Stimulated activated CD4-positive, alpha-beta T cell treated with anti-CD3 and anti-CD28 coated beads, Interleukin-1b, Interleukin-23, amount 100 ng/mL, for 48 hours (primary cell): ENCODE results near the gene BMP6.
"Not testable (repeated sequence)": the region's sequence is repeated elsewhere in the genome, so short reads cannot be mapped to it uniquely, and the experiment has no call there.

Source experiments
- DNase-seq: peaks from one replicate; pipeline ENCODE4 v3.0.0-alpha.2; 2020

The BMP6 gene

DNA sequence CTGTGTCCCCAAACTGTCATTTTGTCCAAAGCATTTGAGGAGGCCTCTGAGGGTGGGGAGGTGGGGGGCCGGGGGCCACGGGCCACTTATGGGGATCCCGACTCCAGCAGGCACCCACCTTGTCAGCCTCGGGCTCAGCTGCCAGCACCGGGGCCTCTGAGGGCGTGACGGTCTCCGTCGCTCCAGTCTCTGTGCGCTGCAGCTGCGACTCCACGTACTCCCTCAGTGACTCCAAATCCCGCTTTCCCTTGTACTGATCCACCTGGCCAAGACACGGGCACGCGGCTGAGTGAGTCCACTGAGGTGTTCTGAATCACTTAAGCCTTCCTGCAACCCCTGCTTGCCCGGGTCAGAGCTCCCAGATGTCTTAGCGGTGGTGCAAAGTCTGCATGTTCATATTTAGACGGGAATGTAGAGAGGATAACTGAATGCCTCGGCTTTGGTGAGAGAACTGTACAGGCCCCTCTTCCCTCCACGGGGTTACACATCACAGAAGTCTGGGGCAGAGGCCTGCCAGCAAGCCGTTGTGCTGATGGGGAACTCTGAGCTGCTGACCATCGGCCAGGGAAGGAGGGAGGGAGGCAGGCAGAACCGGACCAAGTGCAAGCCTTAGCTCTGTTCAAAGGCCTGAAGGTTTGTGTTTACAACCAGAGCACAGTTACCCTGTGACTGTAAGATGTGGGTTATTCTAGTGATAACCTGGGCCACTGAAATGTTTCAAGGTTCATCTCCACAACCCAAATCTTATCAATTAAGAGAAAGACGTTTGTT, 162.9 kb downstream of the BMP6 start:
- no peak for DNase-seq

DNA sequence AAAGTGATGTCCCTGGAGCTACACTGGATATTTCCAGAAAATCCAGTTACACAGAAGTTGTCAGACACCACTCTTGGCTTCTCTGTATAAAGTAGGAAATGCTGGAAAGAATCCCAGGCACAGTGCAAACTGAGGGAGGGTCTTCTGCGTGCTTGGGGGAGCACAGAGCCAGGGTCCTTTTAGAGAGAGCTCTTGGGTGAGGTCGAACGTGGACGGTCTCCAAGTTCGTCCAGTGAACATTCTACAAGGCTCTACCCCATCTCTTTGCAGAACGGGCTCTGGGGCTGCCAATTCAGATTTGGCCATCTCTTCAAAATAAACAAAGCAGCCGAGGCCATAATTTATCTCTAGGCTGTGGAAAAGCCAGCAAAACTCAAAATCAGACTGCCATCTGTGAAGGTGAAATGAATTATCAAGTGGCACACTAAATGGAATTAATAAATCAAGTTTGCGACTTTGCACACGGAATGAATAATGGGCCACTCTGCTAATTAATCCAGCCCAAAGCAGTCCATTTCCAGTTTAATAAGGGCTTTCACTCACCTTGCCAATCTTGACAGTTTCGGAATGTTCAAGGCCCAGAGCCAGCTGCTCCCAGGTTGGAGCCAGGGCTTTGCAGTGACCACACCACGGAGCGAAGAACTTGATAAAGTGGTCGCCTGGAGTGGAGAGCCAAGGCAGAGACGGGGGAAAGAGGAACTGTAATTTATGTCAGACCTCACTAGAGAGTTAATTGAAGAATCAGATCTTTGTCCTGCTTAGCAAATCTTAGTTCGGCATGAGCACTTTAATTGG, 165.4 kb downstream of the BMP6 start:
- no peak for DNase-seq

DNA sequence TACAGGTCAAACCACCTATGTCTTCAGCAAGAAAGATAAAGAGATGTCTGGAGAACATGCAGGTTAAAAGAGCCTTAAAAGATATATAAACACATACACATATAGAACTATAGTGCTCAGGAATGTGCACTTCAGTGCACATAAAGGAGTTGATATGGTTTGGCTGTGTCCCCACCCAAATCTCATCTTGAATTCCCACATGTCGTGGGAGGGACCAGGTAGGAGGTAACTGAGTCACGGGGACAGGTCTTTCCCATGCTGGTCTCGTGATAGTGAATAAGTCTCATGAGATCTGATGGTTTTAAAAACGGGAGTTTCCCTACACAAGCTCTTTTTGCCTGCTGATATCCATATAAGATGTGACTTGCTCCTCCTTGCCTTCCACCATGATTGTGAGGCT, 166.5 kb downstream of the BMP6 start:
- DNase-seq: not testable (repeated sequence)

DNA sequence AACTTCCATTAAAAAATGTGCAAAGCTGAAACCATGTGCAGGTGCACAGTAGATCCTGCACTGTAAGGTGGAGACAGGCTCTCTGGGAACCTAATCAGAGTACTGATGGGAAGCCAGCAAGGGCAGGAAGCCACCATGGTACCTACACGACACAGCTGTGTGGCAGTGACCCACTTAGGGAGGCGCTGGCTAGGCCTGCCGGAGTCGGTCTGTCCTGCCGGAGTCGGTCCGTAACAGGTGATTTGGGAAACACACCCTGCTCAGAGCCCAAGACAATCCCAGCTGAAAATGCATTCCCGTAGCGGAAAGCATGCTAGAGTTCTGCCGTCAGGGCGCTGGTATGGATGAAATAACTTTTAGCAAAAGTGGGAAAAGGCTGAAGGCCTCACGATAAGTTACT, 167.4 kb downstream of the BMP6 start:
- no peak for DNase-seq

DNA sequence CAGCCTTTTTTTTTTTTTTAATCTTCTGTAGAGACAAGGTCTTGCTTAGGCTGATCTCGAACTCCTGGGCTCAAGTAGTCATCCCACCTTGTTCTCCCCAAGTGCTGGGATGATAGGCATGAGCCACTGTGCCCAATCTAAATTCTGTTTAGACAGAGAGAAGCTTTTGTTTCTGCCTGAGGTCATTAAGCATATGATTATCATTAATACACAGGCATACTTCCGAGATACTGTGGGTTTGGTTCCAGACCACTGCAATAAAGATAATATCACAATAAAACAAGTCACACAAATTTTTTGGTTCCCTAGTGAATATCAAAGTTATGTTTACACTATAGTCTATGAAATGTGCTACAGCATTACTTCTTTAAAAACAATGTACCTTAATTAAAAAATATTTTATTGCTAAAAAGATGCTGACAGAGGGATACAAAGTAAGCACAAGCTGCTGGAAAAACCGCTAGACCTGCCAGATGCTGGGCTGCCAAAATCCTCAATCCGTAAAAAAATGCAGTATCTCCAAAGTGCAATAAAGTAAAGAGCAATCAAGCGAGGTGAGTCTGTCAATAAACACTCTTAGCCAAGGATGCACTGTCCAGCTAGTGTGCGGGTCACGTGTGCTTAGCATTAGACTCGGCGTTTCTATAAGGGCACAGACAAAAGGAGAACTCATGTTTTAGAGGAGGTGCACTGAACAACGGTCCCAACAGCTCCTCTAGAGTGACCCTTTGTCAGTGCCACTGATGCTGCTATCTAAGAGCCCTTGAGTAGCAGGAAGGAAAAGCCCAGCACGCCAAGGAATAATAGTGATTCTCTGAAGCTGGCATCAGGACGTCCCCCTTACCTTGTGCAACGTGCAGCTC, 168.6 kb downstream of the BMP6 start:
- DNase-seq: no peak

DNA sequence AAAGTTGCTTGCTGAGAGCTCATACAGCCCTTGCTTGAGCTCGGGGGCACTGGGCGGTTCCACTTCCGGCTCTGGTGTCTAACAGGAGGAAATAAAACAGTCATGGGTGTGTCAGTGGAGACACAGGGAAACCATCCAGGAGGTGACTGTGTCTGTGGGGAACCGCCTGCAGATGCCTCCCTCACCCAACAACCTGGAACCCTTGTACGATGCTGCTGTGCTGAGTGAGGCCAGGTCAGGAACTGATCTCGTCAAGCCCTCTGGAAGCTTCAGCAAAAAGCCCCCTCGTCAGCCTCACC, 169.2 kb downstream of the BMP6 start:
- DNase-seq: no peak

DNA sequence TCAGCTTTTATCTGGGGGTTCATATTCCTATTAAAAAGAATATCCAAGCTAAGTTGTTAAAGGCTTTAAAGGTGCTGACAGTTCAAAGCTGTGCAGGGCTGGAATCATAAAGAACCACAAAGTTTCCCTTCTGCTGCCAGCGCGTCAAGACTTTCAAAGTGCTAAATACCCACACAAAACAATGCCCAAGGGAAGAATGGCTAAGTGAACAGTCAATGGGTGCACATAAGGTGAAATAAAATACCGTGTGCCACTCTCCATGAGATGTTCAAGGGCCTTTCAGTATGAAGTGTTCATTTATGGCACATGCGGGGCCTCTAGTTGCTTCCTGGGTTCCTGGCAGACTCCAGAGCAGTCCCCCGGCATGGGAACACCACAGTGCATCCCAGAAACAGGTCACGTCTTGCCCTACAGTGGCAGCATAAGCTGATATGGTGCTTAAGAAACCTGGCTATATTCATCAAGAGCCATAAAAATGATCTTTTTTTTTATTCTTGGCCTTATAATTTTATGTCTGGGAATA, 170.6 kb downstream of the BMP6 start:
- no peak for DNase-seq

DNA sequence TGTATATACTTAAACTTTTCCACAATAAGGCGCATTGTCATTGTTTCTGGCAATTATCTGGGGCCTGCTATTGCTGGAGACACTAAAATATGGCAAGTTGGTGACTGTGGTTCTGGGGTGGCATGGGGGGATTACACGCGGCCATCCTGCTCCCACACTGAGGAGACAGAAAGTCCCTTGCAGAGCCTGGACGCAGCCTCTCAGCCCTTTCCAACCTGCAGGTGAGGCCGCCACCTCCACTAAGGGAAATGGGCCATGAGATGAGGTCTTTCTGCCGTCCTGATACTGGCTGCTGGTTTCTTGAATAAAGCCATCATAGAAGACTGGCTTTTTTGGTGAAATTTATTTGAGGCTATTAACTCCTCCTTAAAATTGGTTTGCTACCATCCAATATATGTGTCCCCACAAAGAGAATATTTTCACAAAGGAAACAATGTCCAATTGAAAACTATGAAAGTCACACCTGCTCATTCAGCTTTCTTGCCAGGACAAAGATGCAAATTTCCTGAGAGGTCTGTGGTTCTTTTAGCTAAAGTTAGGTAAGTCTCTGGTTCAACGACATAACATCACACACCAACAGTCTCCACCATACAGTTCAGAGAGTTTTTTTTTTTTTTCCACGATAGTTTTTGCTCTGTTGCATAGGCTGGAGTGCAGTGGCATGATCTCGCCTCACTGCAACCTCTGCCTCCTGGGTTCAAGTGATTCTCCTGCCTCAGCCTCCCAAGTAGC, 171.7 kb downstream of the BMP6 start:
- no peak for DNase-seq

DNA sequence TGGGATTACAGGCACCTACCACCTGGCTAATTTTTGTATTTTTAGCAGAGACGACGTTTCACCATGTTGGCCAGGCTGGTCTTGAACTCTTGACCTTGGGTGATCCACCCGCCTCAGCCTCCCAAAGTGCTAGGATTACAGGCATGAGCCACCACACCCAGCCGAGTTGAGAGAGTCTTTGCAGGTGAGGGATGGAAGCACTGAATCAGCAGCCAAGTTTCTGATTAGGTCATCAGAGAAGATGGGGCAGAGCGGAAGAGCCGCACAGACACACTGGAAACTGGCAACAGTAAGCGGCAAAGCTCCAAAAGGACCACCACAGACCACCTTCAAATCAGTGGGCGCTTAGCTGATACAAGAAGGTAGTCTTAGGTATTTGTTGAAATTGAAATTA, 172.3 kb downstream of the BMP6 start:
- not testable (repeated sequence) for DNase-seq

DNA sequence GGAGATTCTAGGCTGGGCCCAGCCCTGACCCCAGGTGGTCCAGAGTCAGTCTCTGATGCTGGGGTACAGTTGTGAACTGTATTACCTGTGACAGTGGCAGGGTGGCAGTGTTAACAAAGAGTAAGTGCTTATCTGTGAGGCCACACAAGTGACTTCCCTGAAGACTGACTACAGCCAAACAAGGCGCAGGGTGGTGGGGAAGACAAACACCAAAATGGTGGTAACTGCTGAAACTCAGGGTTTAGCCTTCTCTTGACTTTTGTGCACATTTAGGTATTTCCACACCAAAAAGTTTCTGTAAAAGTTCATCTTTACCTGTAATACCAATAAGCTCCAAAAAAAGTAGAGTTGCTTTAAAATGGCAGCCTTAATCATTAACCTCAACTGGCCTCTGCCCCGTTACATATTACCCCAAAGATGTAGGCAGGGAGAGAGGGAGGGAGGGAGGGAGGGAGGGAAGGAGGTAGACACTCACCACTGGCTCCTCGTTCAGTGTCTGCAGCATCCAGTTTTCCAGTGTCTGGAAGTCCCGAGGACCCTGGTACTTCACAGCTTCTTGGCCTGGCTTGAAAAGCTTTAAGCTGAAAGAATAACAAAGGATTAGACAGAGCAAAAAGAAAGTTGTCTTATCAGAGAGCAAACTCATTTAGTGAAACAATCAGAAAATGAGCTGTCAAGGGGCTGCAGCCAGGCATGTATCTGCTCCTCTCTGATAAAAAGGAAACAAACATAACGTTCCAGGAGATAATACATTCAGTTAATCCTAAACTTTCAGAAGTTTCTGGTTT, 173.4 kb downstream of the BMP6 start:
- DNase-seq: no peak

DNA sequence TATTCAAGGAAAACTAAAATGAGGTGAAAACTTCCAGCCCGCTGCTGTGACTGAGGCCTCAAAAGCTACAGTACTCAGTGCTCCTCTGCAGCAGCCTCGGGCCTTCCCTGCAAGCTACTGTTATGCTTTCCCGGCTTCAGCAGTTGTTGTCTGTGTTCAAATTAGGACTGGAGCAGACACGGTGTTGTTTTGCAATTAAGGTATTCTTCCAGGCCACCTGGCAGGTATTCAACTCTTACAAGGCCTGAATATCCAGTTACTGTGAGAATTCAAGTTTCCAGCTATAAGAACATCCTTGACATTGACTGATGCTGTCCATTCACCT, 174.0 kb downstream of the BMP6 start:
- DNase-seq: no peak

DNA sequence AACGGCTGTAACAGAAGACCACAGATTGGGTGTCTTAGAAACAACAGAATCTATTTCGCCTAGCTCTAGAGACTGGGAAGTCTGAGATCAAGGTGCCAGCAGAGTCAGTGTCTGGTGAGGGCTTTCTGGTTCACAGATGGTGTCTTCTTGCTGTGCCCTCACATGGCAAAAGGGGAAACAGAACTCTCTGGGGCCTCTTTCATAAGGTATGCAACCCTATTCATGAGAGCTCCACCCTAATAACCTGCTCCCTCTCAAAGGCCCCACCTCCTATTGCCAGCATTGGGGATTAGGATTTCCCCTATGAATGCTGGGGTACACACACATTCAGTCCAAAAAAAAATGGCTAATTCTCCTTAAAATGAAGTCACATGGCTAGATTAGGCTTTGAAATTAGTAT, 174.7 kb downstream of the BMP6 start:
- no peak for DNase-seq

DNA sequence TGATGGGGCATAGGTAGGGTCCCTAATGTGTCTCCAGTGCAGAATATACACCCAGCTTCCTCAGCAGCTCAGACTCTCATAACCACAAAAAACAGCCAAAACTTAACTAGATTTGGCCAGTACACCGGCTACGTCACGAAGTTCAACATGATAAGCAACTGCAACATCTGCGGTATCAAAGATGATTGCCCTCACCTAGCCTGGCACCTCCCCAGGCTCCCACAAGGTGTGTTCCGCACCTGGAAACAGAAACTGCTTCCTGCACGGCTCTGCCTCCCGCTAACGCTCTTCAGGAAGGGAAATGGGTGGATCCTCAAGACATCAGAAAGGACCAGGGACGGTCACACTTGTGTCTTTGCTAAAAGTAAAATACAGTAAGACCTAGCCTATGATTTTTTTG, 175.2 kb downstream of the BMP6 start:
- no peak for DNase-seq

DNA sequence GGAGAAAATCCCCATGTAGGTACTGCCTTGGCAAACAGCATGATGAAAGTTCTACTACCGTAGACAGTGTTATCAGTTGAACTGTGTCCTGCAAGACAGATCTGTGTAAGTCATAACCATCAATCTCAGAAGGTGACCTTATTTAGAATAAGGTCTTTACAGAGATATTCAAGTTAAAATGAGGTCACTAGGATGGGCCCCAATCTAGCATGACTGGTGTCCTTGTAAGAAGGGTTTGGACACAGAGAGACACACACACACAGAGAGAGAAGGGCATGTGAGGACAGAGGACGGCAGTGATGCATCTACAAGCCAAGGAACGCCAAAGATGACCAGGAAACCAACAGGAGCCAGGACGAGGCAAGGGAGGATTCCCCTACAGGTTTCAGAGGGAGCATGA, 175.9 kb downstream of the BMP6 start:
- DNase-seq: no peak

DNA sequence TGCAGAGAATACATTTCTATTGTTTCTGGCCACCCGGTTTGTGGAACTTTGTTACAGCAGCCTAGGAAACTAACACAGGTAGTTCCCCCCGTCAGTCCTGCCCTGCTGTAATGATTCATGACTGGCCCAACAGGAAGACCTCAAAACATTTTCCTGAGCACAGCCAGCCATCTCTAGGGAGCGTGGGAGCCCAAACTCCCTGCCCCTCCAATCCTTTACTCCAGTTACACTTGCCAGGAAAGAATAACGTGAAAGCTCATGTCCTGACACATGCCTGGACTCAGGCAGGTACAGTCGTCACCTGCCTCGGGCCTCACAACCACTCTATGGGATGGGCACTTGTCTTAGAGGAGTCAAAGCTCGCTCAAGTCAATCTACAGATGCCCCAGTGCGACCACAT, 176.3 kb downstream of the BMP6 start:
- no peak for DNase-seq

DNA sequence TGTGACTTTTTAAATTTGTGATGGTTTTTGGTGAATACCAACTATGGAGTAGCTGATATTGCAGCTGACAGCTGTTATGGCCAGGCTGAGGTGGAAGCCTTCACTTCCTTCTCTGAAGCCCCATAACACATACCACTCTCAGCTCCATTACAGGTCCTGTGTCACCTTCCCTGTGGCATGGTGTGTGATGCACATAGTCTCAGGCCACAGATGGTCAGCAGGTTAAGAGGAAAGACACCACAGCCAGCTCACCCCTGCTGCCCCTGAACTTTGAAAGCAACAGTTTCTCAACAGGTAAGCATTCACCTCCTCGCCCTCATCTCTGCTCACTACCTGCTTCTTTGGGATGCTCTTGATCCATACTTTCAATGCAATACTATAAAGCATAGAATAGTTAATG, 177.0 kb downstream of the BMP6 start:
- no peak for DNase-seq

DNA sequence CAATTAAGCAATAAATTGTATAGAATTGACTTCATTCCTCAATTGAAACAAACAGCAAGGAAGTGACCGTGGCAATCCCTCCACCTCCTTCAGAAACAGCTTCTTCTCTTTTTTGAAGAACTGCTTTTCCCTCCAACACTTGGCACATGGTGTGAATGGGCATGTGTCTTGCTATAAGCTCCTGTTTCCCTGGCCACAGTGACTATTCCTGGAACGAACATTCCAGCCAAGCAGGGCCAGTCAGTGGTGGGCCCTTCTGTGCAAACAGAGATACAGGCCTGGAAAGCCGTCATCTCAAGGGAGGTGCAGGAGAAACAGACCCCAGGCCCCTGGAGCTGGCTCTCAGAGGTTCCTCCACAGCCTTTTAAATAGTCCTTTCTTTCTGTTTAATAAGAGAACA, 177.8 kb downstream of the BMP6 start:
- no peak for DNase-seq

DNA sequence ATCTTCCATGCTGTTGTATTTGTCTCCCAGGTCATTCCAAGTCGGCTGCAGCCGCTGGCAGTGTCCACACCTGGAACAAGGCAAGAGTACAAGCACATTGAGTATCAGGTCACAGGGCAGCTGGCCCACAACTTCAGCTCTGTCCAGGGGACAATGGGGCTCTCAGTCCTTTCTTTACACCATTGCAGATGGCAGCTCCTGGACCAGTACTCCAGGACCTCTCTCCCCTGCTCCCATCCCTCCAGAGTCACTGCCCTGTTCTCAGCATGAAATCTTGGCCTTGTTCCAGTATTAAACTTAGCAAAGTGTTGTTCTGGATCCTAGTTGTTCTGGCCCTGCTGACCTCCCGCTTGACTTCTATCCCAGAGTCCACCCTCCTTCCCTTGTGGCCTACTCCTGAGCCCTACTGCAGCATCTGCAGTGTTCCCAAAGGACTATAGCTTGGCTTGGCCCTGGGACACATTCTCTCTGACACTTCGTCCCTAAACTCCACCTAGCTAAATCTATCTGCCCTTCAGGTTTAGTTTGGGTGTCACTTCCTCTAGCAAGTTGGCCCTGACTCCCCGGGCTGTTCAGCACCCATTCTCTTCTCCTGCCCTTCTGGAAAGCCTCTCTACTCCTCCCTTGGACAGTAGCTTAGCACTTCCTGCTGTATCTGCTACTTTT, 178.9 kb downstream of the BMP6 start:
- DNase-seq: no peak

DNA sequence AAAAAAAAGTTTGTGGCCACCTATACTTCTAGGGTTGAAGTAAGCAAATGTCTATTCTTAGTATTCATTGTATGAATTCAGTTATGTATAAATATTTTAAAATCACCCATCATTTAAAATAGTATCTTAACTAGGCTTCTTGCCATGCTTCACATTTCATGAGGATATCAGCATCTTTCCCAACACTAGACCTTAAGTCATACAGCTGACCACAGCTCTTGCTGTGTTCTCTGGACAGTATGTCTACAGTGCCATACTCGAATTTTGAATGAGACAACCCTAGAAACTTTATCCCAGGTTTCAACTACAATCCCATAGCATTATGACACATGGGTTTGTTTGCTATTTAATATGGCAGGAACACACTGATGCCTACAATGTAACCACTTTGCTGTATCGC, 179.5 kb downstream of the BMP6 start:
- DNase-seq: no peak

DNA sequence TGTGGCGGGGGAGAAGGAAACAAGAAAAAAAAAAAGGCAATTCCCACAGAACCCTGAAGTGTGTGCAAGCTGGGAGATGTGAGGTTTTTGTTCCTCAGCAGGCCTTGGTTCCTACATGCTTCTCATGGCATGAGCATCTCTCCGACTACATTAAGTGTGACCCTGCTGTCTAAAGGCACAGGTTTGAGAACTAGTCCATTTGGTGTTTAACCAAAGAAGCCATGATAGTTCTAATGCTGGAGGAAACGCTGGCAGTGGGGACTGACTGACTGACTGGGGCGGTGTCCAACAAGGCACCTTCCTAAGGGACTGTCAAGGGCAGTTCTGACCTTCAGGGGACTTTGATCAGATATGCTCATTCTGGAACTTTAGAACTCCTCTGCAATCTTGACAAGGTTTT, 180.8 kb downstream of the BMP6 start:
- no peak for DNase-seq

DNA sequence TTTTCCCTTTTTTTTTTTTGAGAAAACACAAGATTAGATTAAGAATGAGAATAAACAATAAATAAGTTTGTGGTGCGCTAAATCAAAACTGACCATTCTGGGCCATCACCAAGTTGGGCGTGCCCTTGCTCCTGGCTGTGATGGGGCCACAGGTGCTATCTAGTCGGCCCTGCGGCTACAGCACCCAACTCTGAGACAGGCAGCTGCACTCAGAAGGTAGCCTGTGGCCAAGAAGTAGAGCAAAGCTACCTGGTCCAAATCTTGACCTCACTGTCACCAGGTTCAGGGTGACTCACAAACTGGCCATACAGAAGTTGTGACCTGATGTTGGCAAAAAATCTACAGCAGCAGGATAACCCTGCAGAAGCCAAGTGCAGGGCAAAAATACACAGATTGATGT, 181.3 kb downstream of the BMP6 start:
- DNase-seq: no peak
